Mesenchymal stem cell (in vitro differentiated cells and primary cell): ENCODE results near the gene CCL21.

ENCODE experiments used
- DNase-seq: peaks from one replicate; pipeline ENCODE4 v3.0.0-alpha.2; 2013
- H2AFZ ChIP-seq: one replicate; pipeline ENCODE4 v1.6.1; 2013; ENCODE audit warnings: low read depth, mild to moderate bottlenecking, control low read depth, inconsistent platforms, low read length, moderate library complexity
- H2AK5ac ChIP-seq: 2 replicates; pipeline ENCODE4 v1.6.1; 2013; ENCODE audit warnings: low read length, moderate library complexity, mild to moderate bottlenecking, inconsistent platforms; ENCODE audit not compliant: severe bottlenecking
- H2BK120ac ChIP-seq: one replicate; pipeline ENCODE4 v1.6.1; 2013; ENCODE audit warnings: low read depth, mild to moderate bottlenecking, inconsistent platforms, low read length, moderate library complexity
- H2BK12ac ChIP-seq, 2 experiments: one replicate each; pipeline ENCODE4 v1.6.1; 2013; ENCODE audit warnings: inconsistent platforms in 2 of 2, low read length in 2 of 2, mild to moderate bottlenecking in 2 of 2, moderate library complexity in 2 of 2, control low read depth in 1 of 2
- H2BK15ac ChIP-seq: one replicate; pipeline ENCODE4 v1.6.1; 2013; ENCODE audit warnings: mild to moderate bottlenecking, low read depth, inconsistent platforms; ENCODE audit not compliant: poor library complexity, severe bottlenecking
- H2BK5ac ChIP-seq: 2 replicates; pipeline ENCODE4 v1.6.1; 2013; ENCODE audit warnings: low read depth, mild to moderate bottlenecking, low read length, control low read depth, inconsistent platforms; ENCODE audit not compliant: poor library complexity, severe bottlenecking
- H3K14ac ChIP-seq, 2 experiments: one replicate each; pipeline ENCODE4 v1.6.1; 2013; ENCODE audit warnings: inconsistent platforms in 2 of 2, low read length in 2 of 2, control low read depth in 1 of 2, mild to moderate bottlenecking in 1 of 2, moderate library complexity in 1 of 2
- H3K18ac ChIP-seq, 2 experiments: one replicate each; pipeline ENCODE4 v1.6.1; 2013; ENCODE audit warnings: inconsistent platforms in 2 of 2, low read length in 2 of 2, control low read depth in 1 of 2, low read depth in 1 of 2, mild to moderate bottlenecking in 1 of 2
- H3K23ac ChIP-seq, 2 experiments: one replicate each; pipeline ENCODE4 v1.6.1; 2013; ENCODE audit warnings: inconsistent platforms in 2 of 2, low read length in 2 of 2, mild to moderate bottlenecking in 2 of 2, moderate library complexity in 2 of 2, control low read depth in 1 of 2
- H3K27ac ChIP-seq: 2 replicates; pipeline ENCODE4 v1.5.1; 2013; ENCODE audit warnings: mild to moderate bottlenecking, moderate library complexity, low read length, control low read depth, inconsistent platforms; ENCODE audit not compliant: poor library complexity, severe bottlenecking
- H3K27me3 ChIP-seq, 2 experiments: 2 replicates each; pipeline versions ENCODE4 v1.6.1 to v1.7.0; 2013; ENCODE audit warnings: low read length in 2 of 2, mild to moderate bottlenecking in 2 of 2, moderate library complexity in 2 of 2, control low read depth in 1 of 2, inconsistent platforms in 1 of 2; ENCODE audit not compliant: control insufficient read depth in 1 of 2, insufficient read depth in 1 of 2
- H3K36me3 ChIP-seq, 2 experiments: 2 replicates each; pipeline versions ENCODE4 v1.6.1 to v1.7.0; 2013; ENCODE audit warnings: low read length in 2 of 2, control low read depth in 1 of 2, inconsistent platforms in 1 of 2, low read depth in 1 of 2, mild to moderate bottlenecking in 1 of 2; ENCODE audit not compliant: insufficient read depth in 2 of 2, control insufficient read depth in 1 of 2
- H3K4ac ChIP-seq, 2 experiments: one replicate each; pipeline ENCODE4 v1.6.1; 2013; ENCODE audit warnings: inconsistent platforms in 2 of 2, low read length in 2 of 2, mild to moderate bottlenecking in 2 of 2, moderate library complexity in 2 of 2, control low read depth in 1 of 2, low read depth in 1 of 2
- H3K4me1 ChIP-seq: 2 replicates; pipeline ENCODE4 v1.6.1; 2013; ENCODE audit warnings: low read depth, low read length, control low read depth; ENCODE audit not compliant: control insufficient read depth, insufficient read depth
- H3K4me2 ChIP-seq: 2 replicates; pipeline ENCODE4 v1.6.1; 2013; ENCODE audit warnings: low read length, mild to moderate bottlenecking, inconsistent platforms; ENCODE audit not compliant: poor library complexity, severe bottlenecking
- H3K4me3 ChIP-seq, 2 experiments: 2 replicates each; pipeline versions ENCODE4 v1.5.1 to v1.7.0; 2013; ENCODE audit warnings: low read length in 2 of 2, mild to moderate bottlenecking in 2 of 2, control low read depth in 1 of 2, low read depth in 1 of 2; ENCODE audit not compliant: insufficient read depth in 1 of 2
- H3K79me1 ChIP-seq: replicated peaks from 2 replicates; pipeline ENCODE4 v1.6.1; 2013; ENCODE audit warnings: mild to moderate bottlenecking, control low read depth, low read length, inconsistent platforms; ENCODE audit not compliant: poor library complexity, severe bottlenecking
- H3K9ac ChIP-seq: 2 replicates; pipeline ENCODE4 v1.7.0; 2013; ENCODE audit warnings: mild to moderate bottlenecking, low read length, moderate library complexity
- H3K9me3 ChIP-seq: 2 replicates; pipeline ENCODE4 v1.7.0; 2013; ENCODE audit warnings: mild to moderate bottlenecking, low read length; ENCODE audit not compliant: control insufficient read depth
- H4K8ac ChIP-seq: one replicate; pipeline ENCODE4 v1.6.1; 2013; ENCODE audit warnings: inconsistent platforms, mild to moderate bottlenecking, low read length, moderate library complexity
- H4K91ac ChIP-seq: one replicate; pipeline ENCODE4 v1.6.1; 2013; ENCODE audit warnings: mild to moderate bottlenecking, low read length, inconsistent platforms
- WGBS: methylation state at CpG from one replicate; pipeline ENCODE4 v1.1.7; 2013; ENCODE audit warnings: mixed read lengths; 5-methylcytosine and 5-hydroxymethylcytosine counted together

The CCL21 gene

DNA sequence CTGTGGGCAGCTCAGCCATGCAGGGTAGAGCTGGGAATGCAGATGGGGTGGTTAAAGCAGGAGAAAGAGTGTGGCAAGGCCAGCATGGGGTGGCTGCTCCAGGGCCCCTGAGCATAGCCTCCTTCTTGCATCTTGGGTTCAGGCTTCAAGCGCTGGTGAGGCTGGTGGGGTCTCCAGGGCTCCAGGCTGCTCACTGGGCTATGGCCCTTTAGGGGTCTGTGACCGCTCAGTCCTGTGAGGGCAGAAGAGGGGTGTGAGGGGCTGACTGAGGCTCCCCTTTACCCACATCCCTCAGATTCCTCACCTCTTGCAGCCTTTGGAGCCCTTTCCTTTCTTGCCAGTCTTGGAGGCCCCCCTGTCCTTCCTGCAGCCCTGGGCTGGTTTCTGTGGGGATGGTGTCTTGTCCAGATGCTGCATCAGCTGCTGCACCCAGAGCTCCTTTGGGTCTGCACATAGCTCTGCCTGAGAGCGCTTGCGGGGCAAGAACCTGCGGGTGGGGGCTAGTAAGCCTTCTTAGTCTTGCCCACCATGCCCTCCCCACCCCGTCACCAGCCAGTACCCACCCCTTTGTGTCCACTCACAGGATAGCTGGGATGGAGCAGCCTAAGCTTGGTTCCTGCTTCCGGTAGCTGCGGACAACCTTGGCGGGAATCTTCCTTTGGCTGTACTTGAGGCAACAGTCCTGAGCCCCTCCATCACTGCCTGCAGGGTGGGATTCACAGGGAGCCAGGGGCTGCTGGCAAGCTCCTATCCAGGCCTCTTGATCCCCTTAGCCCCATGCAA lies 549 bp downstream of the CCL21 start:
- no peaks in the 10 kb centered on the region for H3K79me1 ChIP-seq
- no peak overlapping the region for H2AFZ ChIP-seq
- H3K18ac ChIP-seq: no peak overlapping the region

DNA sequence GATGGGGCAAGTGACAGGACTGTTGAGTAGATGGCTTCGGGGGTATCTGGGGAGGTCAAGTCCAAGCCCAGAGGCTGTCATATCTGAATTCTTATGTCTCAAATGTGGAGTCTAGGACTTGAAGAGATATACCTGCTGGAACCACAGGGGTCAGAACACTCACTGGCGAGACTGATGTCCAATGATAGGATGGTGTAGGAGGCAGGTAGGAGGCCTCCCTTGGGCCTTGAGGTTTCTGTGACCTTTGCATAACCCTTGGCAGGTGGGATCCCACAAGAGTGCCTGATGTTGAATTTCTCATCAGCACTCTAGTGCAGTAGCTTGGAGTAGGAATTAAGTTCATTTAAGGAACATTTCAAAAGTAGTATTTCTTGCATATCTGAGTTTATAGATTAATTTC lies 2.8 kb downstream of the CCL21 start:
- Histone ChIP-seq H4K91ac (no peak overlapping the region), H2BK12ac (no peak overlapping the region), H3K18ac (no peak overlapping the region), H3K79me1 (no peaks in the 10 kb centered on the region), H3K14ac (no peak overlapping the region), H2AK5ac (no peak overlapping the region), H3K9ac (no peak overlapping the region), H2BK120ac (no peak overlapping the region), H3K27ac (no peak overlapping the region), H2BK15ac (no peak overlapping the region), H3K4me3 (no peak overlapping the region), H3K4ac (no peak overlapping the region), H3K9me3 (no peaks in the 10 kb centered on the region), H3K4me1 (no peaks in the 10 kb centered on the region), H2AFZ (no peak overlapping the region), H4K8ac (no peak overlapping the region), H3K36me3 (no peaks in the 10 kb centered on the region), H2BK5ac (no peak overlapping the region), H3K4me2 (no peak overlapping the region), H3K23ac (no peak overlapping the region), H3K27me3 (peaks cover 8 to 10% of the 10 kb centered on the region in 2 experiments)
- DNase-seq: no peak
- 75% methylated on average over 2 of the region's 2 CpGs for WGBS

More for the DNA sequence above, 549 bp downstream of the CCL21 start:
- peaks cover 20 to 24% of the 10 kb centered on the region in 2 experiments for H3K27me3 ChIP-seq
- H2BK15ac ChIP-seq: no peak overlapping the region
- no peak overlapping the region for H2AK5ac ChIP-seq
- no peak overlapping the region for H3K14ac ChIP-seq
- no peak overlapping the region for H3K4ac ChIP-seq
- H3K4me1 ChIP-seq: no peaks in the 10 kb centered on the region
- H3K4me3 ChIP-seq: no peak overlapping the region
- no peak overlapping the region for H3K27ac ChIP-seq
- H3K9ac ChIP-seq: no peak overlapping the region
- 92% methylated on average over 7 of the region's 9 CpGs for WGBS
- H2BK5ac ChIP-seq: no peak overlapping the region
- H3K9me3 ChIP-seq: no peaks in the 10 kb centered on the region
- no peak overlapping the region for H2BK120ac ChIP-seq
- H3K36me3 ChIP-seq: no peaks in the 10 kb centered on the region
- H3K23ac ChIP-seq: no peak overlapping the region
- H3K4me2 ChIP-seq: no peak overlapping the region
- H4K8ac ChIP-seq: no peak overlapping the region
- DNase-seq: no peak
- no peak overlapping the region for H4K91ac ChIP-seq
- no peak overlapping the region for H2BK12ac ChIP-seq

GRCh38 chr9:34701769-34702736 lies 7.9 kb downstream of the CCL21 start:
- Histone ChIP-seq H4K8ac (peak overlapping the region; percentile 76), H4K91ac (no peak overlapping the region), H2AK5ac (no peak overlapping the region), H3K27ac (peak overlapping the region; percentile 7), H3K18ac (peak overlapping the region in 1 of 2 experiments; percentile 17), H3K4me3 (peak overlapping the region; percentile 69 to 83), H3K36me3 (no peaks in the 10 kb centered on the region), H2BK15ac (no peak overlapping the region), H2BK120ac (no peak overlapping the region), H2BK5ac (no peak overlapping the region), H3K4me1 (peaks cover 11% of the 10 kb centered on the region), H3K27me3 (peaks cover 13 to 28% of the 10 kb centered on the region in 2 experiments), H3K23ac (no peak overlapping the region), H3K4ac (no peak overlapping the region), H3K79me1 (no peaks in the 10 kb centered on the region), H2AFZ (peak overlapping the region; percentile 96), H2BK12ac (no peak overlapping the region), H3K14ac (no peak overlapping the region), H3K4me2 (peak overlapping the region; percentile 99), H3K9me3 (no peaks in the 10 kb centered on the region), H3K9ac (peak overlapping the region; percentile 86)
- DNase-seq: peak; percentile 81
- WGBS: 16% methylated on average over 18 of the region's 30 CpGs
